Natural killer cell (primary cell): Measurements from ENCODE around the gene GNB1L. TPM values are rescaled to one million over a fixed set of nuclear protein-coding genes. Genes with fewer than 3 reads are reported as not detected.
A peak's percentile ranks its signal among the peaks of the same experiment; 100 is the strongest.

Experiments used
- ATAC-seq, 3 donors: fragments of 150-1000 bp in 2 of 3; fragments of 200-7000 bp in 1 of 3; cut with Tn5 transposase; 1 replicate in 1 of 3; 2 replicates in 2 of 3; pipeline ENCODE4 v1.10.0; 2021; ENCODE audit warnings: mild to moderate bottlenecking in 2 of 3, moderate library complexity in 2 of 3
- DNase-seq, 2 donors: peaks; one replicate each; pipeline versions ENCODE4 v3.0.0 to v3.0.0-alpha.2; 2013 to 2021; ENCODE audit warnings: mixed read lengths in 1 of 2
- H3K27ac ChIP-seq: one replicate; pipeline ENCODE4 v1.5.1; 2013; ENCODE audit warnings: mild to moderate bottlenecking, low read length
- H3K27me3 ChIP-seq: one replicate; pipeline ENCODE4 v1.6.1; 2013; ENCODE audit warnings: low read length; ENCODE audit not compliant: control insufficient read depth, insufficient read depth
- H3K36me3 ChIP-seq: one replicate; pipeline ENCODE4 v1.6.1; 2013; ENCODE audit warnings: low read length; ENCODE audit not compliant: control insufficient read depth, insufficient read depth
- H3K4me1 ChIP-seq: one replicate; pipeline ENCODE4 v1.6.1; 2013; ENCODE audit warnings: low read length; ENCODE audit not compliant: control insufficient read depth, insufficient read depth
- H3K4me3 ChIP-seq: one replicate; pipeline ENCODE4 v1.5.1; 2013; ENCODE audit warnings: low read length
- H3K9me3 ChIP-seq: one replicate; pipeline ENCODE4 v1.6.1; 2013; ENCODE audit warnings: low read length; ENCODE audit not compliant: control insufficient read depth, insufficient read depth
- H3K27ac Mint-ChIP-seq, 2 donors: one replicate each; pipeline ENCODE4 v1.8.0; 2022; ENCODE audit warnings: mild to moderate bottlenecking in 2 of 2, mixed read lengths in 2 of 2, moderate library complexity in 1 of 2
- H3K27me3 Mint-ChIP-seq, 2 donors: one replicate each; pipeline ENCODE4 v1.8.0; 2022; ENCODE audit warnings: low read depth in 2 of 2, mixed read lengths in 2 of 2
- H3K36me3 Mint-ChIP-seq: one replicate; pipeline ENCODE4 v1.8.0; 2022; ENCODE audit warnings: mixed read lengths
- H3K4me1 Mint-ChIP-seq, 2 donors: one replicate each; pipeline ENCODE4 v1.8.0; 2022; ENCODE audit warnings: mixed read lengths in 2 of 2
- H3K4me3 Mint-ChIP-seq: one replicate; pipeline ENCODE4 v1.8.0; 2022; ENCODE audit warnings: mild to moderate bottlenecking, moderate library complexity, mixed read lengths
- H3K9me3 Mint-ChIP-seq, 2 donors: one replicate each; pipeline ENCODE4 v1.8.0; 2022; ENCODE audit warnings: mixed read lengths in 2 of 2
- CTCF ChIP-seq: fragments of 200-600 bp; IDR thresholded peaks from one replicate; pipeline ENCODE4 v1.8.0; 2022; ENCODE audit warnings: antibody characterized with exemption
- WGBS: methylation state at CpG from one replicate; pipeline ENCODE4 v1.1.7; 2013; ENCODE audit warnings: missing lambda C conversion rate; ENCODE audit not compliant: insufficient coverage; 5-methylcytosine and 5-hydroxymethylcytosine counted together
- intact Hi-C: fragments of 100-400 bp; cut with micrococcal nuclease; formaldehyde crosslinking; loops from one replicate; pipeline ENCODE4 v1.14.2; 2022
- total RNA-seq, 4 donors: library from RNA; stranded (reverse); fragments of 120-200 nt in 1 of 4; gene quantifications; one replicate each; pipeline versions ENCODE4 v1.2.3 to v1.2.4, GENCODE V29; 2013 to 2022

Gene GNB1L
- total RNA-seq, 3 donors from 2014 or later (not counting 1 experiment from before 2014, with no cell fraction given): 5.1 to 5.3 (median 5.3) TPM

GRCh38 chr22:19776433-19777031, 78.1 kb downstream of the GNB1L start:
- H3K36me3 ChIP-seq: no peaks in the 10 kb centered on the region
- H3K4me3 ChIP-seq: no peak overlapping the region
- peaks cover 16% of the 10 kb centered on the region for H3K4me1 ChIP-seq
- ATAC-seq (peak in 2 of 3 donors; percentile 50 to 57), DNase-seq (peak in 1 of 2 donors; percentile 15)
- Mint-ChIP-seq H3K36me3 (no peaks in the 10 kb centered on the region), H3K27me3 (peaks cover 0 to 9% of the 10 kb centered on the region in 2 donors), H3K4me3 (no peak overlapping the region), H3K27ac (no peak overlapping the region), H3K4me1 (peaks cover 14 to 20% of the 10 kb centered on the region in 2 donors), H3K9me3 (no peaks in the 10 kb centered on the region)
- 22% methylated on average over 16 of the region's 18 CpGs for WGBS
- no peak overlapping the region for H3K27ac ChIP-seq
- no peak for TF ChIP-seq CTCF
- H3K27me3 ChIP-seq: no peaks in the 10 kb centered on the region
- H3K9me3 ChIP-seq: no peaks in the 10 kb centered on the region
- intact Hi-C loops: no loop called here

- no peak overlapping the region for H3K27ac Mint-ChIP-seq
- Histone ChIP-seq H3K36me3 (no peaks in the 10 kb centered on the region), H3K4me3 (no peak overlapping the region), H3K27ac (no peak overlapping the region), H3K4me1 (peaks cover 16% of the 10 kb centered on the region), H3K9me3 (no peaks in the 10 kb centered on the region), H3K27me3 (no peaks in the 10 kb centered on the region)
- TF ChIP-seq CTCF: no peak
- H3K4me3 Mint-ChIP-seq: no peak overlapping the region
- intact Hi-C loops: no loop called here
- peaks cover 14 to 20% of the 10 kb centered on the region in 2 donors for H3K4me1 Mint-ChIP-seq
- H3K9me3 Mint-ChIP-seq: no peaks in the 10 kb centered on the region
- no peak for ATAC-seq
- 87% methylated on average over 24 of the region's 24 CpGs for WGBS
- peaks cover 0 to 9% of the 10 kb centered on the region in 2 donors for H3K27me3 Mint-ChIP-seq
- H3K36me3 Mint-ChIP-seq: no peaks in the 10 kb centered on the region
- DNase-seq: no peak
These were observed 79.0 kb downstream of the GNB1L start for GRCh38 chr22:19775496-19776325.

- 96% methylated on average over 8 of the region's 8 CpGs for WGBS
- no peak for TF ChIP-seq CTCF
- peaks cover 0 to 14% of the 10 kb centered on the region in 2 donors for H3K27me3 Mint-ChIP-seq
- no peaks in the 10 kb centered on the region for H3K9me3 Mint-ChIP-seq
- DNase-seq (no peak), ATAC-seq (no peak)
- Histone ChIP-seq H3K27ac (no peak overlapping the region), H3K36me3 (no peaks in the 10 kb centered on the region), H3K27me3 (no peaks in the 10 kb centered on the region), H3K9me3 (no peaks in the 10 kb centered on the region), H3K4me3 (no peak overlapping the region), H3K4me1 (peaks cover 16% of the 10 kb centered on the region)
- H3K4me1 Mint-ChIP-seq: peaks cover 6 to 15% of the 10 kb centered on the region in 2 donors
- H3K36me3 Mint-ChIP-seq: no peaks in the 10 kb centered on the region
- H3K27ac Mint-ChIP-seq: no peak overlapping the region
- intact Hi-C loops: no loop called here
- no peak overlapping the region for H3K4me3 Mint-ChIP-seq
These were observed 80.0 kb downstream of the GNB1L start for GRCh38 chr22:19774628-19775027.
